CD4-positive, alpha-beta T cell (primary cell): ENCODE results near the gene CR2. TPM values are rescaled to one million over a fixed set of nuclear protein-coding genes. Genes with fewer than 3 reads are reported as not detected.

Source experiments
- ATAC-seq: fragments of 200-7000 bp; cut with Tn5 transposase; one replicate; pipeline ENCODE4 v1.10.0; 2022; ENCODE audit warnings: mild to moderate bottlenecking; ENCODE audit not compliant: poor library complexity
- CTCF ChIA-PET: fragments of 350-600 bp; sonication (Branson Sonifier 250); formaldehyde crosslinking; loops from one replicate; lab custom pipeline; 2021; ENCODE audit warnings: antibody characterized with exemption, inconsistent platforms; lab: Charles Lee
- POLR2A ChIA-PET: fragments of 350-600 bp; sonication (Branson Sonifier 250); formaldehyde crosslinking; loops from one replicate; lab custom pipeline; 2021; ENCODE audit warnings: antibody characterized with exemption, inconsistent platforms; lab: Charles Lee
- DNase-seq, 14 experiments: peaks; one replicate each; pipeline ENCODE4 v3.0.0-alpha.2; 2013 to 2020; ENCODE audit warnings: mixed read lengths in 2 of 14
- H3K27ac ChIP-seq, 2 donors: one replicate each; pipeline versions ENCODE4 v1.5.1 to v1.7.0; 2013; ENCODE audit warnings: low read length in 2 of 2, low read depth in 1 of 2, mild to moderate bottlenecking in 1 of 2
- H3K27me3 ChIP-seq, 2 experiments: 1 replicate in 1 of 2; 2 replicates in 1 of 2; pipeline versions ENCODE4 v1.6.1 to v1.7.0; 2013; ENCODE audit warnings: low read length in 2 of 2, control low read depth in 1 of 2, mild to moderate bottlenecking in 1 of 2, moderate library complexity in 1 of 2; ENCODE audit not compliant: insufficient read depth in 2 of 2, control insufficient read depth in 1 of 2
- H3K36me3 ChIP-seq: one replicate; pipeline ENCODE4 v1.6.1; 2013; ENCODE audit warnings: low read length, control low read depth; ENCODE audit not compliant: insufficient read depth
- H3K4me1 ChIP-seq: one replicate; pipeline ENCODE4 v1.6.1; 2013; ENCODE audit warnings: low read length, control low read depth; ENCODE audit not compliant: insufficient read depth
- H3K4me3 ChIP-seq: one replicate; pipeline ENCODE4 v1.5.1; 2013; ENCODE audit warnings: mild to moderate bottlenecking, low read length, moderate library complexity
- H3K9me3 ChIP-seq, 2 experiments: 1 replicate in 1 of 2; 2 replicates in 1 of 2; pipeline versions ENCODE4 v1.6.1 to v1.7.0; 2013; ENCODE audit warnings: low read length in 2 of 2, mild to moderate bottlenecking in 2 of 2, control low read depth in 1 of 2, moderate library complexity in 1 of 2; ENCODE audit not compliant: control insufficient read depth in 1 of 2, insufficient read depth in 1 of 2
- H3K27ac Mint-ChIP-seq: one replicate; pipeline ENCODE4 v1.8.0; 2020; ENCODE audit warnings: mixed read lengths
- H3K27me3 Mint-ChIP-seq: one replicate; pipeline ENCODE4 v1.8.0; 2021; ENCODE audit warnings: mixed read lengths
- H3K36me3 Mint-ChIP-seq: one replicate; pipeline ENCODE4 v1.8.0; 2021; ENCODE audit warnings: low read depth, mixed read lengths
- H3K4me1 Mint-ChIP-seq: one replicate; pipeline ENCODE4 v1.8.0; 2021; ENCODE audit warnings: low read depth, mixed read lengths
- H3K4me3 Mint-ChIP-seq: one replicate; pipeline ENCODE4 v1.8.0; 2020; ENCODE audit warnings: mild to moderate bottlenecking, mixed read lengths
- H3K9me3 Mint-ChIP-seq: one replicate; pipeline ENCODE4 v1.8.0; 2020; ENCODE audit warnings: mixed read lengths
- intact Hi-C, 2 experiments: fragments of 100-400 bp; cut with DNase I in 1 of 2; cut with micrococcal nuclease in 1 of 2; formaldehyde crosslinking; loops; one replicate each; pipeline versions ENCODE4 v1.15.1 to v1.9.0; 2023 to 2025; cut with DNase I, micrococcal nuclease
- total RNA-seq, 174 experiments: library from RNA in 2 of 174; stranded (reverse) in 2 of 174; gene quantifications; one replicate each; pipeline ENCODE4 v1.2.3 and lab custom pipeline; 2021 to 2026
- TF ChIP-seq, protein P1 (sequence below): fragments of 200-600 bp; IDR thresholded peaks from one replicate; pipeline ENCODE4 v1.8.0; 2022; ENCODE audit warnings: antibody characterized with exemption, mild to moderate bottlenecking

The CR2 gene
- total RNA-seq, 2 experiments from 2014 or later: 1.2 TPM

DNA sequence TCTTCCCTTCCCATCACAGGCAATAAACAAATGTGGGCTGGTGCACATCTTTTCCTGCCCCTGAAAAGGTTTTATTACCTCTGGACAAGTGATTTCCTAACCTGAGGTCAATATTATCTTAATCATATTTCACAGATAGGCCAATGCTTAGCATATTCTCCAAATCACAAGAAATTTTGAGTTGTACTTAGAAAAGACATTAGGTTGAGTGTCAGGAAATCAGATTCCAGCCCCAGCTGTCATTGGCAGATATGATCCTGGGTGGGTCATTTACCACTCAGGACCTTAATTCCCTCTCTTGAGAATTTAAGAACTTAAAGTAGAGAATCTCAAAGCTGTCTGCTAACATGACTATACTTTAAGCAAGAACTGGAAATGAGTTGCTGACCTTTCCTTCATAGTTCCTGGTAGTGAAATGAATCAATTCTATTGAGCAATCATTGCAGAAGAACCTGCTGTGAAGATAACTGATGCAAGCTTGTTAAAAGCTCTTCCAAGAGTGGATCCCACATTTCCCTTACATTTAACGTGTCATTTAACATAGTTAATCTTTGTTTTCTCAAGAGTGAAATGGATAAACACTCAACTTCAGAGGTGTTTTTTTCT, 46.4 kb upstream of the CR2 start:
- no peak overlapping the region for H3K4me3 Mint-ChIP-seq
- peak in 2 of 14 experiments; percentile 20 to 21 for DNase-seq
- Histone ChIP-seq H3K9me3 (no peaks in the 10 kb centered on the region), H3K27me3 (no peaks in the 10 kb centered on the region), H3K36me3 (no peaks in the 10 kb centered on the region), H3K4me3 (no peak overlapping the region), H3K27ac (no peak overlapping the region), H3K4me1 (no peaks in the 10 kb centered on the region)
- intact Hi-C loops: no loop called here
- ChIA-PET CTCF (interaction anchor here (0.7 to 1.0 kb wide), 2 partner anchors 10 to 92 kb away, joined by 3 read pairs; no protein-coding TSS in a partner anchor), POLR2A (no interaction called here)
- TF ChIP-seq, protein P1, sequence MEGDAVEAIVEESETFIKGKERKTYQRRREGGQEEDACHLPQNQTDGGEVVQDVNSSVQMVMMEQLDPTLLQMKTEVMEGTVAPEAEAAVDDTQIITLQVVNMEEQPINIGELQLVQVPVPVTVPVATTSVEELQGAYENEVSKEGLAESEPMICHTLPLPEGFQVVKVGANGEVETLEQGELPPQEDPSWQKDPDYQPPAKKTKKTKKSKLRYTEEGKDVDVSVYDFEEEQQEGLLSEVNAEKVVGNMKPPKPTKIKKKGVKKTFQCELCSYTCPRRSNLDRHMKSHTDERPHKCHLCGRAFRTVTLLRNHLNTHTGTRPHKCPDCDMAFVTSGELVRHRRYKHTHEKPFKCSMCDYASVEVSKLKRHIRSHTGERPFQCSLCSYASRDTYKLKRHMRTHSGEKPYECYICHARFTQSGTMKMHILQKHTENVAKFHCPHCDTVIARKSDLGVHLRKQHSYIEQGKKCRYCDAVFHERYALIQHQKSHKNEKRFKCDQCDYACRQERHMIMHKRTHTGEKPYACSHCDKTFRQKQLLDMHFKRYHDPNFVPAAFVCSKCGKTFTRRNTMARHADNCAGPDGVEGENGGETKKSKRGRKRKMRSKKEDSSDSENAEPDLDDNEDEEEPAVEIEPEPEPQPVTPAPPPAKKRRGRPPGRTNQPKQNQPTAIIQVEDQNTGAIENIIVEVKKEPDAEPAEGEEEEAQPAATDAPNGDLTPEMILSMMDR: no peak
- peaks cover 9% of the 10 kb centered on the region for H3K4me1 Mint-ChIP-seq
- ATAC-seq: no peak
- no peak overlapping the region for H3K27ac Mint-ChIP-seq
- H3K36me3 Mint-ChIP-seq: no peaks in the 10 kb centered on the region
- no peaks in the 10 kb centered on the region for H3K27me3 Mint-ChIP-seq
- no peaks in the 10 kb centered on the region for H3K9me3 Mint-ChIP-seq

DNA sequence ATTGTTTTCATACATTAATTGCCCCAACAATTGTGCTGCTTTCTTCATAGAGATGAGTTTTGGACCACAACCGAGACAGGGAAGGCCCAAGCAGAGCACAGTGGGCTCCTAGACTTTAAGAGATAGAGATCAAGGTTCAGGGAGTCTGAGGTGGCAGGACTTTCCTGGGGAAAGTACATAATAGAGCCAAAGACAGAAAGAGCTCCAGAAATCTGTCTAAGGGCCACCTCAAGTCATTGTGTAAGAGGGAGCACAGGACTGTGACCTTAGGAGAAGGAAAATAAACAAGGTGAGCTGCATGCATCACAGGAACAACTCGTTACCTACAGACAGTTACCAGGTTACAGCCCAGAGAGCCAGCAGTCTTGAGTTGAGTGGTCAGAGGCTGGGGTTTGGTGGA, 41.3 kb upstream of the CR2 start:
- no peaks in the 10 kb centered on the region for H3K36me3 ChIP-seq
- POLR2A ChIA-PET: interaction anchor here (1.0 kb wide), 1 partner anchor 8 kb away, joined by 3 read pairs; no protein-coding TSS in a partner anchor
- Mint-ChIP-seq H3K4me3 (no peak overlapping the region), H3K27me3 (no peaks in the 10 kb centered on the region), H3K27ac (no peak overlapping the region), H3K9me3 (no peaks in the 10 kb centered on the region), H3K4me1 (peaks cover 27% of the 10 kb centered on the region), H3K36me3 (no peaks in the 10 kb centered on the region)
- no peak overlapping the region for H3K27ac ChIP-seq
- intact Hi-C loops: no loop called here
- DNase-seq (no peak), ATAC-seq (no peak)
- TF ChIP-seq, protein P1: no peak
- H3K27me3 ChIP-seq: no peaks in the 10 kb centered on the region
- H3K9me3 ChIP-seq: no peaks in the 10 kb centered on the region
- H3K4me1 ChIP-seq: no peaks in the 10 kb centered on the region
- H3K4me3 ChIP-seq: no peak overlapping the region
- CTCF ChIA-PET: interaction anchor here (0.6 kb wide), 1 partner anchor 11 kb away, joined by 4 read pairs; no protein-coding TSS in a partner anchor

DNA sequence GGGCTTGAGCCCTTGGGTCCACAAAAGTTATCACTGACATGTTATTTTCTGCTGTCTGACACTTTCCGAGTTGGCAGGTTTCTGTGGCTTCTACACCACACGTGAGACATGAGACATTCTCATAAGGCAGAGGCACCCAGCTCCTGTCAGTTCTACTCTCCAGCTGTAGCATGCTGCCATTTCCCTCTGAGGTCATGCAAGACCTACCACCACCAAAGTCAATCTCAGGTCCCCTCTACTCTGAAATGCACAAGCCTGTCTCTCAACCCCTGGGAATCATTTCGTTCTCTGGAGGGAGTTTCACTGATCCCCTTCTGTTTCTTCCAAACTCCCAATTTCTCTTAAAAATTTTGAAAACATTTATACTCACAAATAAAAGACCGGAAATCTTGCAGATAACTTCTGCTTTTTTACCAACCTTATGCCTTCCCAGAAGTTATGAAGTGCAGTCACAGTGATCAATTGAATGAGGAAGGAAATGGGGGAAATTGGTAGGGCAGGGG, 39.5 kb upstream of the CR2 start:
- no peak overlapping the region for H3K27ac ChIP-seq
- Mint-ChIP-seq H3K27me3 (no peaks in the 10 kb centered on the region), H3K27ac (peak overlapping the region; percentile 53), H3K36me3 (no peaks in the 10 kb centered on the region), H3K4me3 (no peak overlapping the region), H3K9me3 (peaks cover 5% of the 10 kb centered on the region), H3K4me1 (peaks cover 27% of the 10 kb centered on the region)
- no peaks in the 10 kb centered on the region for H3K36me3 ChIP-seq
- ATAC-seq (peak; percentile 44), DNase-seq (peak in 4 of 14 experiments; percentile 7 to 35 (median 18))
- TF ChIP-seq, protein P1: no peak
- POLR2A ChIA-PET: no interaction called here
- H3K9me3 ChIP-seq: peaks cover 0 to 2% of the 10 kb centered on the region in 2 experiments
- CTCF ChIA-PET: no interaction called here
- intact Hi-C loops: no loop called here
- no peaks in the 10 kb centered on the region for H3K4me1 ChIP-seq
- H3K27me3 ChIP-seq: no peaks in the 10 kb centered on the region
- H3K4me3 ChIP-seq: no peak overlapping the region
